A673 (cell line): ENCODE measurements around the gene FNIP1. TPM values are rescaled to one million over a fixed set of nuclear protein-coding genes. Genes with fewer than 3 reads are reported as not detected.

ENCODE experiments used
- BruUV-seq: library from RNA; stranded (reverse); fragments of 400-500 nt; replicated peaks from 2 replicates; lab custom pipeline; 2021; lab: Mats Ljungman, UMichigan
- CTCF ChIA-PET: fragments of 300-600 bp; sonication (Branson Sonifier 250); formaldehyde crosslinking; loops from one replicate; lab custom pipeline; 2022; ENCODE audit warnings: antibody characterized with exemption; lab: Charles Lee
- POLR2A ChIA-PET: fragments of 300-600 bp; sonication (Branson Sonifier 250); formaldehyde crosslinking; loops from one replicate; lab custom pipeline; 2022; ENCODE audit warnings: antibody characterized with exemption; ENCODE audit not compliant: low non-redundant PET; lab: Charles Lee
- DNase-seq: peaks from one replicate; pipeline ENCODE4 v3.0.0-alpha.2; 2015; ENCODE audit warnings: low spot score
- H3K27ac ChIP-seq: fragments of 200-600 bp; sonication (generic); 2 replicates; pipeline ENCODE4 v1.5.1; 2016; ENCODE audit warnings: mixed run types, low read depth, mild to moderate bottlenecking, mixed read lengths, antibody characterized with exemption, low read length; ENCODE audit not compliant: poor library complexity, severe bottlenecking
- H3K27me3 ChIP-seq: fragments of 200-600 bp; sonication (generic); replicated peaks from 2 replicates; pipeline ENCODE4 v1.6.1; 2017; ENCODE audit warnings: mixed run types, low read depth, mild to moderate bottlenecking, mixed read lengths, antibody characterized with exemption, low read length; ENCODE audit not compliant: insufficient read depth, poor library complexity
- H3K36me3 ChIP-seq: fragments of 200-600 bp; sonication (generic); 2 replicates; pipeline ENCODE4 v1.6.1; 2016; ENCODE audit warnings: mixed run types, mild to moderate bottlenecking, mixed read lengths, antibody characterized with exemption, low read length; ENCODE audit not compliant: insufficient read depth, poor library complexity, severe bottlenecking
- H3K4me1 ChIP-seq: fragments of 200-600 bp; sonication (generic); 2 replicates; pipeline ENCODE4 v1.6.1; 2017; ENCODE audit warnings: mixed run types, mild to moderate bottlenecking, mixed read lengths, antibody characterized with exemption, low read length; ENCODE audit not compliant: insufficient read depth, poor library complexity, severe bottlenecking
- H3K4me3 ChIP-seq: fragments of 200-600 bp; sonication (generic); 2 replicates; pipeline ENCODE4 v1.5.1; 2016; ENCODE audit warnings: low read depth, mixed run types, mild to moderate bottlenecking, mixed read lengths, low read length; ENCODE audit not compliant: poor library complexity, severe bottlenecking
- H3K9me3 ChIP-seq: fragments of 200-600 bp; sonication (generic); 2 replicates; pipeline ENCODE4 v1.6.1; 2016; ENCODE audit warnings: mixed run types, low read depth, mild to moderate bottlenecking, mixed read lengths, antibody characterized with exemption, low read length; ENCODE audit not compliant: poor library complexity, severe bottlenecking
- EZH2 ChIP-seq: fragments of 200-600 bp; sonication (generic); IDR thresholded peaks from 2 replicates; pipeline ENCODE4 v1.6.1; 2017; ENCODE audit warnings: borderline replicate concordance, low read depth, mild to moderate bottlenecking, mixed read lengths, antibody characterized with exemption, low read length; ENCODE audit not compliant: poor library complexity, severe bottlenecking
- intact Hi-C: fragments of 100-400 bp; cut with micrococcal nuclease; formaldehyde crosslinking; loops from one replicate; pipeline ENCODE4 v1.10.0; 2022; ENCODE audit not compliant: unreplicated experiment
- total RNA-seq: library from RNA; stranded (reverse); gene quantifications from 2 replicates; pipeline ENCODE4 v1.2.3, GENCODE V29; 2021
- TF ChIP-seq, protein P1 (sequence below): fragments of 300-800, 200-600 bp; sonication (generic); conservative IDR thresholded peaks from 2 replicates; pipeline ENCODE4 v1.5.1; 2017; ENCODE audit warnings: low read depth, mild to moderate bottlenecking, antibody characterized with exemption, low read length, moderate library complexity, mixed read lengths

FNIP1 gene
- total RNA-seq, 1 experiment from 2014 or later = 22.9 TPM

DNA sequence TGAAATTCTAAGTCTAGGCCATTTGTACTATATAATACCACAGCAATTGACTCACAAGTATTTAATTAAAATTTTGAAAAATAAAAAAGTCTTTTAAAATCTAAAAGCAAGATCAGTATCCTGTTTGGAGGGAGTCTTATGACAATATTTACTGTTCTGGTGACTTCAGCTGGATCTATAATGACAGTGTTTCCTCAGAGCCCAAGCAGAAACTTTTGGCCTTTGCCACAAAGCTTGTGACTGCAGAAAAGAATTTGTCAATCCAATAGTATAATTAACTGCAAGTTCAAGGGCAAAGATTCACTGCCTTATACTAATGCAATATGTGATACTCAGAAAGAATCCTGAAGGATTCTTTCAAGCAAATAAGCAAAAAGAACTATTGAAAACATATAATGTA is 112.2 kb downstream of the FNIP1 start:
- TF ChIP-seq EZH2 = no peak
- TF ChIP-seq, protein P1, sequence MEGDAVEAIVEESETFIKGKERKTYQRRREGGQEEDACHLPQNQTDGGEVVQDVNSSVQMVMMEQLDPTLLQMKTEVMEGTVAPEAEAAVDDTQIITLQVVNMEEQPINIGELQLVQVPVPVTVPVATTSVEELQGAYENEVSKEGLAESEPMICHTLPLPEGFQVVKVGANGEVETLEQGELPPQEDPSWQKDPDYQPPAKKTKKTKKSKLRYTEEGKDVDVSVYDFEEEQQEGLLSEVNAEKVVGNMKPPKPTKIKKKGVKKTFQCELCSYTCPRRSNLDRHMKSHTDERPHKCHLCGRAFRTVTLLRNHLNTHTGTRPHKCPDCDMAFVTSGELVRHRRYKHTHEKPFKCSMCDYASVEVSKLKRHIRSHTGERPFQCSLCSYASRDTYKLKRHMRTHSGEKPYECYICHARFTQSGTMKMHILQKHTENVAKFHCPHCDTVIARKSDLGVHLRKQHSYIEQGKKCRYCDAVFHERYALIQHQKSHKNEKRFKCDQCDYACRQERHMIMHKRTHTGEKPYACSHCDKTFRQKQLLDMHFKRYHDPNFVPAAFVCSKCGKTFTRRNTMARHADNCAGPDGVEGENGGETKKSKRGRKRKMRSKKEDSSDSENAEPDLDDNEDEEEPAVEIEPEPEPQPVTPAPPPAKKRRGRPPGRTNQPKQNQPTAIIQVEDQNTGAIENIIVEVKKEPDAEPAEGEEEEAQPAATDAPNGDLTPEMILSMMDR = no peak
- no peaks in the 10 kb centered on the region for H3K36me3 ChIP-seq
- intact Hi-C loops = no loop called here
- no peak for DNase-seq
- no peaks in the 10 kb centered on the region for H3K9me3 ChIP-seq
- H3K27ac ChIP-seq = no peak overlapping the region
- BruUV-seq = no TSS peak
- no peaks in the 10 kb centered on the region for H3K27me3 ChIP-seq
- ChIA-PET CTCF (no interaction called here), POLR2A (no interaction called here)
- H3K4me3 ChIP-seq = no peak overlapping the region
- no peaks in the 10 kb centered on the region for H3K4me1 ChIP-seq

DNA sequence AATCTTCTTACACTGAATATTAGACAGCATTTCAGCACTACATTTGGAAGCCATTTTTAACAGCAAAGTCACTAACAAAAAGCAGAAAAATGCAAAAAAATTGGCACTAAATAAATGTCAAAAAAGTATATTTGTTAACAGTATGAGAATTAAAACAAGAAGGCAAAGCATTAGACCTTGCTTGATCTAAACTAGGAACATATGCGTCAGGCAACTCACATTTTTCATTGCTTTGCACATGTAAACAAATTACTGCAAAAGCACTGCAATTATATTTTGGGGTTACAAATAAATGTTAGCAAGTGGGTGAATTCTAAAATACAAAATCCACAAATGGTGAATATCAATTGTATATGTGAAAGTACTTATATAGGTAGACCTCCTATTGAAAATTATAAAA is 112.8 kb downstream of the FNIP1 start:
- no peaks in the 10 kb centered on the region for H3K36me3 ChIP-seq
- no peak for DNase-seq
- ChIA-PET POLR2A (no interaction called here), CTCF (no interaction called here)
- no peaks in the 10 kb centered on the region for H3K4me1 ChIP-seq
- H3K27ac ChIP-seq = no peak overlapping the region
- H3K4me3 ChIP-seq = no peak overlapping the region
- BruUV-seq = no TSS peak
- no peaks in the 10 kb centered on the region for H3K9me3 ChIP-seq
- intact Hi-C loops = no loop called here
- H3K27me3 ChIP-seq = no peaks in the 10 kb centered on the region
- TF ChIP-seq EZH2 = no peak

DNA sequence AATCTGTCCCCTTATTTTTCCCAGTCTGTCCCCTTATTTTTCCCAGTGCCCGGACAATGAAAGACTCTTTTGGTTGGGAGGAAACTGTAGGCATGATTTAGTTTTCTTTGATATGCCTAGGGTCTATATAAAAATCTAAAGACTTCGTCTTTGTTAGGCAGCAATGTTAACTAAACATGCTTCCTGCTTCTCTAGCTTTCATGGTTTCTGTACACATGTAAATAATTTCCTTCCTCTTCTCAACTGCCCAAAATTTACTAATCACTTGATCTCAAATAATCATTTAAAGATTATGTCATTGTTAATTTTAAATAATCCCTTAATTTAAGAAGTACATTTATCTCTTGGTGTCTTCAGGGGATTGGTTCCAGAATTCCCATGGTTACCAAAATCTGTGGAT is 114.0 kb downstream of the FNIP1 start:
- intact Hi-C loops = no loop called here
- peaks cover 6% of the 10 kb centered on the region for H3K36me3 ChIP-seq
- H3K4me1 ChIP-seq = no peaks in the 10 kb centered on the region
- BruUV-seq = no TSS peak
- H3K9me3 ChIP-seq = no peaks in the 10 kb centered on the region
- no peak for TF ChIP-seq EZH2
- TF ChIP-seq, protein P1 = no peak
- no peak for DNase-seq
- no peak overlapping the region for H3K27ac ChIP-seq
- ChIA-PET POLR2A (no interaction called here), CTCF (no interaction called here)
- no peaks in the 10 kb centered on the region for H3K27me3 ChIP-seq
- H3K4me3 ChIP-seq = no peak overlapping the region

DNA sequence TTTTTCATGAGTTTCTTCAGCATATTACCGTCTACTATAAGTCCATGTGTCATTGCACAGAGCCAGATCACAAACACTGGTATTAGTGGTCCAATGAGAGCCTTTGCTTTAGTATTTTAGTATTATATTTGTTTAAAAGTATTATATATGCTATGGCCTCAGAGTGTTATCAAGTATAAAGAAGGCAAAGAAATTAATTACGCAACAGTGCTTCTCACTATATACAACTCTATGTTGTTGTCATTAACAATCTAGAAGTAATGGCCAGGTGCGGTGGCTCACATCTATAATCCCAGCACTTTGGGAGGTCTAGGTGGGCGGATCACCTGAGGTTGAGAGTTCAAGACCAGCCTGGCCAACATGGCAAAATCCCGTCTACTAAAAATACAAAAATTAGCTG is 114.6 kb downstream of the FNIP1 start:
- DNase-seq = no peak
- no TSS peak for BruUV-seq
- Histone ChIP-seq H3K4me3 (no peak overlapping the region), H3K9me3 (no peaks in the 10 kb centered on the region), H3K27ac (no peak overlapping the region), H3K36me3 (peaks cover 10% of the 10 kb centered on the region), H3K27me3 (no peaks in the 10 kb centered on the region), H3K4me1 (no peaks in the 10 kb centered on the region)
- intact Hi-C loops = no loop called here
- ChIA-PET CTCF (no interaction called here), POLR2A (no interaction called here)
- TF ChIP-seq, protein P1 = no peak
- TF ChIP-seq EZH2 = no peak
